ENCODE data around the gene GAB2.
A peak's percentile ranks its signal among the peaks of the same experiment; 100 is the strongest.
"Not testable (repeated sequence)": the region's sequence is repeated elsewhere in the genome, so short reads cannot be mapped to it uniquely, and the experiment has no call there.

Gene GAB2

GRCh38 chr11:78187366-78188285 is 230.0 kb downstream of the GAB2 start:
- no peak overlapping the region for H3K27ac ChIP-seq
- H3K9ac ChIP-seq (ENCODE audit: insufficient read length) = no peak overlapping the region
- H3K36me3 ChIP-seq (ENCODE audit: insufficient read depth, low read length) = no peaks in the 10 kb centered on the region
- no peaks in the 10 kb centered on the region for H3K9me3 ChIP-seq (ENCODE audit: low read depth, low read length)
- H3K4me3 ChIP-seq = peak overlapping the region; percentile 86
- TF ChIP-seq EZH2 (IDR thresholded peaks at IDR 0.05) (no peak), FOXP2 (optimal IDR thresholded peaks at IDR 0.05; ENCODE audit: control extremely low read depth, extremely low read length, insufficient read depth) (no peak), POLR2AphosphoS5 (IDR thresholded peaks at IDR 0.05; ENCODE audit: borderline replicate concordance, low read depth, low read length) (no peak)
- DNase-seq (ENCODE audit: low read depth, low spot score) = no peak

- Histone ChIP-seq H3K4me3 (no peak overlapping the region), H3K27ac (no peak overlapping the region), H3K36me3 (ENCODE audit: insufficient read depth, low read length) (no peaks in the 10 kb centered on the region), H3K9ac (ENCODE audit: insufficient read length) (no peak overlapping the region), H3K9me3 (ENCODE audit: low read depth, low read length) (no peaks in the 10 kb centered on the region)
- no peak for TF ChIP-seq POLR2AphosphoS5 (IDR thresholded peaks at IDR 0.05; ENCODE audit: borderline replicate concordance, low read depth, low read length)
- no peak for TF ChIP-seq EZH2 (IDR thresholded peaks at IDR 0.05)
- no peak for TF ChIP-seq FOXP2 (optimal IDR thresholded peaks at IDR 0.05; ENCODE audit: control extremely low read depth, extremely low read length, insufficient read depth)
- no peak for DNase-seq (ENCODE audit: low read depth, low spot score)
Observed at GRCh38 chr11:78181185-78181584, 236.4 kb downstream of the GAB2 start.

DNA sequence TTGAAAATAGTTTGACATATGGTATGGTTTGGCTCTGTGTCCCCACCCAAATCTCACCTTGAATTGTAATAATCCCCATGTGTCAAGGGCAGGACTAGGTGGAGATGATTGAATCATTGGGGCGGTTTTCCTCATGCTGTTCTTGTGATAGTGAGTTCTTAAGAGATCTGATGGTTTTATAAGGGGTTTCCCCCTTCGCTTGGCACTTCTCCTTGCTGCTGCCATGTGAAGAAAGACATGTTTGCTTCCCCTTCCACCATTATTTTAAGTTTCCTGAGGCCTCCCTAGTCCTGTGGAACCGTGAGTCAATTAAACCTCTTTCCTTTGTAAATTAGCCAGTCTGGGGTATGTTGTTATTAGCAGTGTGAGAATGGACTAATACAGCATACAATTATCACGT is 236.9 kb downstream of the GAB2 start:
- H3K36me3 ChIP-seq (ENCODE audit: insufficient read depth, low read length) = no peaks in the 10 kb centered on the region
- TF ChIP-seq POLR2AphosphoS5 (IDR thresholded peaks at IDR 0.05; ENCODE audit: borderline replicate concordance, low read depth, low read length) (no peak), EZH2 (IDR thresholded peaks at IDR 0.05) (no peak), FOXP2 (optimal IDR thresholded peaks at IDR 0.05; ENCODE audit: control extremely low read depth, extremely low read length, insufficient read depth) (no peak)

DNA sequence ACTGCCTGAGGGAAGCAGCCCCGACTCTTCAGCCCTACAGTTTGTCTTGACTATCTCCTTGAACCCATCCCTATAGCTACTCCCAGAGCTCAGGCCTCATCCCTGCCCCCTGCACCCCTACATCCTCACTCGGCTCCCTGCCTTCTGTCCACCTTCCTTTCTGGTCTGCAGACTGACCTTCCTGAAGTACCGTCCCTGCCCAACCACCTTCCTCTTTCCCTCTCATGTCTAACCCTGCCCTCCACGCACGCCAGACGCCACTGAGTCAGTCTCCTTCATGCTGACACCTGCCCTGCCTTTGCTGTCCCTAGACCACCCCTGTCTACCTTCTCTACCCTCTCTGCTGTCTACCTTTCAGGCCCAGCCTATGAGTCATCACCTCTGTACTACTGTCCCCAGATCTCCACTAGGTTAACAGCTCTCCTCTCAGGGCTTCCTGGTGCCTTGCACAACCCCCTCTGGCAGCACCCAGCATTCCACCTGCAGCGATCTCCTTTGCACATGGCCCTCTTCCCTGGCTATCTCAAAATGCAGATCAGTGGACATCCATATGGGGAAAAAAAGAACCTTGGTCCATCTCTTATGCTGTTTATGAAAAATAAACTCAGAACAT is 238.1 kb downstream of the GAB2 start:
- no peak for TF ChIP-seq POLR2AphosphoS5 (IDR thresholded peaks at IDR 0.05; ENCODE audit: borderline replicate concordance, low read depth, low read length)
- TF ChIP-seq FOXP2 (optimal IDR thresholded peaks at IDR 0.05; ENCODE audit: control extremely low read depth, extremely low read length, insufficient read depth) = no peak
- no peak for TF ChIP-seq EZH2 (IDR thresholded peaks at IDR 0.05)
- Histone ChIP-seq H3K27ac (no peak overlapping the region), H3K9me3 (ENCODE audit: low read depth, low read length) (no peaks in the 10 kb centered on the region), H3K36me3 (ENCODE audit: insufficient read depth, low read length) (no peaks in the 10 kb centered on the region), H3K9ac (ENCODE audit: insufficient read length) (no peak overlapping the region), H3K4me3 (no peak overlapping the region)
- no peak for DNase-seq (ENCODE audit: low read depth, low spot score)

More for the DNA sequence above, 236.9 kb downstream of the GAB2 start:
- no peaks in the 10 kb centered on the region for H3K9me3 ChIP-seq (ENCODE audit: low read depth, low read length)
- no peak overlapping the region for H3K4me3 ChIP-seq
- H3K27ac ChIP-seq = no peak overlapping the region
- no peak overlapping the region for H3K9ac ChIP-seq (ENCODE audit: insufficient read length)
- DNase-seq (ENCODE audit: low read depth, low spot score) = no peak

DNA sequence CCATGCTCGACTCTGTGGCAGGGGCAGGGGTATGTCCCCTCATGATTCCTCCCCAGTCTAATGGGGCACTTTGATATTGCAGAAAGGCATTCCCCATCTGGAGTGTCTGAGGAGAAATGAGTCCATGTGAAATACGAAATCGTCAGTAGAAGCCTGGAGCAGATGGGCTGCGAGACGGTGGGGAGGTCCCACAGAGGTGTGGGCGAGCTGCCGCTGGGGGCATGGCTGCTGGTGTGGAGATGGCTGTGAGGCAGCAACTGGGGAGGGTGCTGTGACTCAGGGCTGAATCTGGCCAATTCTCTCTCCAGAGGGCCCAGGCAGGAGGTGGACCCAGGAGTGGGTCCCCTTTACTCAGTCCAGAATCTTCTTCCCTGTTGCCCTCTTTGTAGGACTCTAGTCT is 240.4 kb downstream of the GAB2 start:
- no peak for DNase-seq (ENCODE audit: low read depth, low spot score)

DNA sequence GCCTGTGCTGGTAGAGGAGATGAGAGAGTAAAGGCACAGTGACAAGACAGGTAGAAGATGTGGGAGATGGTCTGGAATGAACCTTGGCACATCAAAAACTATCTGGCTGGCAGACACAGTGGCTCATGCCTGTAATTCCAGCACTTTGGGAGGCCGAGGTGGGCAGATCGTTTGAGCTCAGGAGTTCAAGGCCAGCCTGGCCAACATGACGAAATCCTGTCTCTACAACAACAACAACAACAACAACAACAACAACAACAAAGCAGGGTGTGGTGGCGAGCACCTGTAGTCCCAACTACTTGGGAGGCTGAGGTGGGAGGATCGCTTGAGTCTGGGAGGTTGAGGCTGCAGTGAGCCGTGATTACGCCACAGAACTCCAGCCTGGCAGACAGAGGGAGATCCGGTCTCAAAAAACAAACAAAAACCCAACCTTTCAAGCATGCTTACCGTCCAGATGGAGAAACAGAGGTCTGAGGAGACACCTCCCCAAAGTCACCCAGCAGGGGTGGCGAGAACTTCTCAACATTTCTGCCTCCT is 240.9 kb downstream of the GAB2 start:
- no peak for DNase-seq (ENCODE audit: low read depth, low spot score)
- Histone ChIP-seq H3K9ac (ENCODE audit: insufficient read length) (no peak overlapping the region), H3K4me3 (no peak overlapping the region), H3K36me3 (ENCODE audit: insufficient read depth, low read length) (no peaks in the 10 kb centered on the region), H3K27ac (no peak overlapping the region), H3K9me3 (ENCODE audit: low read depth, low read length) (no peaks in the 10 kb centered on the region)
- TF ChIP-seq FOXP2 (optimal IDR thresholded peaks at IDR 0.05; ENCODE audit: control extremely low read depth, extremely low read length, insufficient read depth) (no peak), POLR2AphosphoS5 (IDR thresholded peaks at IDR 0.05; ENCODE audit: borderline replicate concordance, low read depth, low read length) (no peak), EZH2 (IDR thresholded peaks at IDR 0.05) (no peak)

More for the DNA sequence above, 240.4 kb downstream of the GAB2 start:
- H3K36me3 ChIP-seq (ENCODE audit: insufficient read depth, low read length) = no peaks in the 10 kb centered on the region
- no peak overlapping the region for H3K9ac ChIP-seq (ENCODE audit: insufficient read length)
- no peak overlapping the region for H3K4me3 ChIP-seq
- no peak overlapping the region for H3K27ac ChIP-seq
- no peaks in the 10 kb centered on the region for H3K9me3 ChIP-seq (ENCODE audit: low read depth, low read length)
- TF ChIP-seq EZH2 (IDR thresholded peaks at IDR 0.05) = no peak

- H3K4me3 ChIP-seq; H3K27ac ChIP-seq; H3K9ac ChIP-seq (ENCODE audit: insufficient read length); H3K36me3 ChIP-seq (ENCODE audit: insufficient read depth, low read length); DNase-seq (ENCODE audit: low read depth, low spot score); H3K9me3 ChIP-seq (ENCODE audit: low read depth, low read length): not testable (repeated sequence)
Observed at GRCh38 chr11:78175862-78176261, 241.8 kb downstream of the GAB2 start.

GRCh38 chr11:78171951-78172350 is 245.7 kb downstream of the GAB2 start:
- H3K27ac ChIP-seq = no peak overlapping the region
- H3K4me3 ChIP-seq = no peak overlapping the region
- TF ChIP-seq FOXP2 (optimal IDR thresholded peaks at IDR 0.05; ENCODE audit: control extremely low read depth, extremely low read length, insufficient read depth) (no peak), POLR2AphosphoS5 (IDR thresholded peaks at IDR 0.05; ENCODE audit: borderline replicate concordance, low read depth, low read length) (no peak), EZH2 (IDR thresholded peaks at IDR 0.05) (no peak)
- H3K9ac ChIP-seq (ENCODE audit: insufficient read length) = no peak overlapping the region
- DNase-seq (ENCODE audit: low read depth, low spot score) = no peak
- no peaks in the 10 kb centered on the region for H3K36me3 ChIP-seq (ENCODE audit: insufficient read depth, low read length)
- H3K9me3 ChIP-seq (ENCODE audit: low read depth, low read length) = no peaks in the 10 kb centered on the region

Data from SK-N-MC (cell line).